HG03039 (cell line): ENCODE measurements around the gene HDAC7.

Experiments used
- ATAC-seq: cut with Tn5 transposase; IDR thresholded peaks from one replicate; pipeline ENCODE4 v1.9.1; 2021; ENCODE audit warnings: mild to moderate bottlenecking, moderate library complexity; ENCODE audit not compliant: unreplicated experiment

HDAC7 gene

GRCh38 chr12:47735649-47736048 is 84.1 kb downstream of the HDAC7 start:
- ATAC-seq, result no peak

- no peak for ATAC-seq
These were observed 84.8 kb downstream of the HDAC7 start for GRCh38 chr12:47734725-47735480.

- no peak for ATAC-seq
These were observed 86.6 kb downstream of the HDAC7 start for GRCh38 chr12:47733142-47733541.
